ENCODE results near the gene NEURL2. TPM values are rescaled to one million over a fixed set of nuclear protein-coding genes. Genes with fewer than 3 reads are reported as not detected.
A peak's percentile ranks its signal among the peaks of the same experiment; 100 is the strongest.

The NEURL2 gene, protein sequence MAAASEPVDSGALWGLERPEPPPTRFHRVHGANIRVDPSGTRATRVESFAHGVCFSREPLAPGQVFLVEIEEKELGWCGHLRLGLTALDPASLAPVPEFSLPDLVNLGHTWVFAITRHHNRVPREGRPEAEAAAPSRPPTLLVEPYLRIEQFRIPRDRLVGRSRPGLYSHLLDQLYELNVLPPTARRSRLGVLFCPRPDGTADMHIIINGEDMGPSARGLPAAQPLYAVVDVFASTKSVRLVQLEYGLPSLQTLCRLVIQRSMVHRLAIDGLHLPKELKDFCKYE
- polyA plus RNA-seq, result 15.6 TPM
- long read RNA-seq, donor 1, partial matches to known transcripts, result 0 of 3 reads
- long read RNA-seq, donor 1, other reads (novel, unspliced or antisense), result 0 of 3 reads
- long read RNA-seq, donor 2, transcript NEURL2-201 (2 exons, 1,278 nt), result major isoform, 12 of 1,727 reads
- long read RNA-seq, donor 2, partial matches to known transcripts, result 1,396 of 1,727 reads
- long read RNA-seq, donor 2, other reads (novel, unspliced or antisense), result 319 of 1,727 reads
- long read RNA-seq, donor 3, transcript NEURL2-201 (2 exons, 1,278 nt), result major isoform, 9 of 1,842 reads
- long read RNA-seq, donor 3, partial matches to known transcripts, result 1,740 of 1,842 reads
- long read RNA-seq, donor 3, other reads (novel, unspliced or antisense), result 92 of 1,842 reads
- long read RNA-seq, donor 4, result 0 reads
- long read RNA-seq, donor 5, partial matches to known transcripts, result 0 of 2 reads
- long read RNA-seq, donor 5, other reads (novel, unspliced or antisense), result 0 of 2 reads
- long read RNA-seq, donor 6, partial matches to known transcripts, result 853 of 1,136 reads
- long read RNA-seq, donor 6, other reads (novel, unspliced or antisense), result 280 of 1,136 reads
- long read RNA-seq, donor 7, partial matches to known transcripts, result 74 of 76 reads
- long read RNA-seq, donor 7, other reads (novel, unspliced or antisense), result 0 of 76 reads
- long read RNA-seq, donor 8, transcript NEURL2-201 (2 exons, 1,278 nt), result major isoform, 15 of 15 reads
- long read RNA-seq, donor 8, partial matches to known transcripts, result 0 of 15 reads
- long read RNA-seq, donor 8, other reads (novel, unspliced or antisense), result 0 of 15 reads
- long read RNA-seq, donor 9, transcript NEURL2-201 (2 exons, 1,278 nt), result major isoform, 9 of 10 reads
- long read RNA-seq, donor 9, partial matches to known transcripts, result 0 of 10 reads
- long read RNA-seq, donor 9, other reads (novel, unspliced or antisense), result 0 of 10 reads
- long read RNA-seq, donor 10, transcript NEURL2-201 (2 exons, 1,278 nt), result major isoform, 13 of 14 reads
- long read RNA-seq, donor 10, partial matches to known transcripts, result 0 of 14 reads
- long read RNA-seq, donor 10, other reads (novel, unspliced or antisense), result 0 of 14 reads
- long read RNA-seq, donor 11, transcript NEURL2-201 (2 exons, 1,278 nt), result major isoform, 6 of 872 reads
- long read RNA-seq, donor 11, partial matches to known transcripts, result 661 of 872 reads
- long read RNA-seq, donor 11, other reads (novel, unspliced or antisense), result 205 of 872 reads

GRCh38 chr20:45890985-45891983 is at the start of gene NEURL2, which contains the start of gene CTSA:
Gene NEURL2 (minus strand): TSS chr20:45891208. CDS start chr20:45890991, 217 bp downstream.
Gene CTSA (plus strand): TSS chr20:45891335. CDS start chr20:45891569, 234 bp downstream.
- Histone ChIP-seq H3K4me1 (ENCODE audit: control insufficient read depth, insufficient read depth, low read length) (peaks cover 18% of the 10 kb centered on the region), H3K36me3 (ENCODE audit: control insufficient read depth, insufficient read depth, low read length) (peaks cover 60% of the 10 kb centered on the region), H3K27me3 (ENCODE audit: control insufficient read depth, insufficient read depth, low read length) (no peaks in the 10 kb centered on the region), H3K9me3 (ENCODE audit: control insufficient read depth, low read depth, low read length) (no peaks in the 10 kb centered on the region), H3K4me3 (ENCODE audit: low read length) (peak within 1 kb of the TSS; percentile 92), H3K27ac (ENCODE audit: low read length) (peak within 1 kb of the TSS; percentile 96)
- DNase-seq, result peak; percentile 95 to 97
- no CpG with 5 or more reads among the region's 78 CpGs for WGBS (ENCODE audit: insufficient coverage, low lambda C conversion rate)

DNA sequence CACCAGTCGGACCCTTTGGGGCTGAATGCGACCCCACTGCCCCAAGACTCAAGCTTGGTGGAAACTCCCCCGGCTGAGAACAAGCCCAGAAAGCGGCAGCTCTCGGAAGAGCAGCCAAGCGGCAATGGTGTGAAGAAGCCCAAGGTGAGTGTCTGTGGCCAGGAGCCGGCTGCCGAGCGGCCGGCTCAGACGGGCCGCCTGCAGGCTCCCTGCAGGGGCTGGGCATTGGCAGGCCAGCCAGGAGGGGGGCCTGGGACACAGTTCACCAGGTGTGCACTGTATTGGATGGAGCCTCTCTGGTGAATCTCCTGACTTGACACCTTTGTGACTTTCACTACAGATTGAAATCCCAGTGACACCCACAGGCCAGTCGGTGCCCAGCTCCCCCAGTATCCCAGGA is 49.5 kb upstream of the NEURL2 start:
- no peaks in the 10 kb centered on the region for H3K9me3 ChIP-seq (ENCODE audit: control insufficient read depth, low read depth, low read length)
- peaks cover 76% of the 10 kb centered on the region for H3K36me3 ChIP-seq (ENCODE audit: control insufficient read depth, insufficient read depth, low read length)
- H3K27ac ChIP-seq (ENCODE audit: low read length), result no peak overlapping the region
- no peak overlapping the region for H3K4me3 ChIP-seq (ENCODE audit: low read length)
- H3K27me3 ChIP-seq (ENCODE audit: control insufficient read depth, insufficient read depth, low read length), result no peaks in the 10 kb centered on the region
- DNase-seq, result no peak
- no peaks in the 10 kb centered on the region for H3K4me1 ChIP-seq (ENCODE audit: control insufficient read depth, insufficient read depth, low read length)
- WGBS (ENCODE audit: insufficient coverage, low lambda C conversion rate), result no CpG with 5 or more reads among the region's 13 CpGs

GRCh38 chr20:45940053-45940452 is 49.0 kb upstream of the NEURL2 start:
- Histone ChIP-seq H3K4me3 (ENCODE audit: low read length) (no peak overlapping the region), H3K27ac (ENCODE audit: low read length) (no peak overlapping the region), H3K36me3 (ENCODE audit: control insufficient read depth, insufficient read depth, low read length) (peaks cover 72% of the 10 kb centered on the region), H3K27me3 (ENCODE audit: control insufficient read depth, insufficient read depth, low read length) (no peaks in the 10 kb centered on the region), H3K4me1 (ENCODE audit: control insufficient read depth, insufficient read depth, low read length) (no peaks in the 10 kb centered on the region), H3K9me3 (ENCODE audit: control insufficient read depth, low read depth, low read length) (no peaks in the 10 kb centered on the region)
- no peak for DNase-seq
- no CpG with 5 or more reads among the region's 3 CpGs for WGBS (ENCODE audit: insufficient coverage, low lambda C conversion rate)

- peaks cover 61% of the 10 kb centered on the region for H3K36me3 ChIP-seq (ENCODE audit: control insufficient read depth, insufficient read depth, low read length)
- H3K4me1 ChIP-seq (ENCODE audit: control insufficient read depth, insufficient read depth, low read length), result no peaks in the 10 kb centered on the region
- no peak overlapping the region for H3K4me3 ChIP-seq (ENCODE audit: low read length)
- H3K27ac ChIP-seq (ENCODE audit: low read length), result no peak overlapping the region
- no peak for DNase-seq
- no peaks in the 10 kb centered on the region for H3K27me3 ChIP-seq (ENCODE audit: control insufficient read depth, insufficient read depth, low read length)
- H3K9me3 ChIP-seq (ENCODE audit: control insufficient read depth, low read depth, low read length), result no peaks in the 10 kb centered on the region
- no CpG with 5 or more reads among the region's 13 CpGs for WGBS (ENCODE audit: insufficient coverage, low lambda C conversion rate)
Measured at GRCh38 chr20:45938727-45939438, 47.9 kb upstream of the NEURL2 start.

DNA sequence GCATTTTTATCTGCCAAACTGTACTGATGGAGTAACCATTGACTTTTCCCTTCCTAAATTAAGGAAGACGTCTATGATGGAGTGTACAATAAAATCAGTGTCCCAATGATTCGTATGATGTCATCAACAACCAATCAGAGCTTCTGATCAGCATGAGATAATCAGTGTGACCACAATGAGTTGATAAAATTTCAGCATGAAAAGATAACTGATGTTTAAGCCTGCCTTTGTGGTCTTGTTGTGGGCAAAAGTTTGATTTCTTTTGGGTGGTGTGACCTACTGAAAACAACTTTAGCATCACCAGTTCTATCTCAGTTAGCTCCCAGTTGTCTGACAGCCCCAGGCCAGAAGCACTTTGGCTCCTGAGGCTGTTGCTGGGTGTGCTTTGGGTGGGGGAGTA is 46.8 kb upstream of the NEURL2 start:
- Histone ChIP-seq H3K27ac (ENCODE audit: low read length) (no peak overlapping the region), H3K4me1 (ENCODE audit: control insufficient read depth, insufficient read depth, low read length) (peaks cover 7% of the 10 kb centered on the region), H3K36me3 (ENCODE audit: control insufficient read depth, insufficient read depth, low read length) (peaks cover 50% of the 10 kb centered on the region), H3K27me3 (ENCODE audit: control insufficient read depth, insufficient read depth, low read length) (no peaks in the 10 kb centered on the region), H3K9me3 (ENCODE audit: control insufficient read depth, low read depth, low read length) (no peaks in the 10 kb centered on the region), H3K4me3 (ENCODE audit: low read length) (no peak overlapping the region)
- no CpG with 5 or more reads among the region's 2 CpGs for WGBS (ENCODE audit: insufficient coverage, low lambda C conversion rate)
- no peak for DNase-seq

- H3K36me3 ChIP-seq (ENCODE audit: control insufficient read depth, insufficient read depth, low read length), result peaks cover 34% of the 10 kb centered on the region
- peak overlapping the region; percentile 84 for H3K27ac ChIP-seq (ENCODE audit: low read length)
- no peaks in the 10 kb centered on the region for H3K27me3 ChIP-seq (ENCODE audit: control insufficient read depth, insufficient read depth, low read length)
- WGBS (ENCODE audit: insufficient coverage, low lambda C conversion rate), result 0% methylated on average over 2 of the region's 21 CpGs
- H3K4me3 ChIP-seq (ENCODE audit: low read length), result peak overlapping the region; percentile 87
- peaks cover 11% of the 10 kb centered on the region for H3K4me1 ChIP-seq (ENCODE audit: control insufficient read depth, insufficient read depth, low read length)
- no peaks in the 10 kb centered on the region for H3K9me3 ChIP-seq (ENCODE audit: control insufficient read depth, low read depth, low read length)
- DNase-seq, result no peak
Measured at GRCh38 chr20:45935416-45936046, 44.5 kb upstream of the NEURL2 start.

- peak within 1 kb of the TSS; percentile 100 for H3K4me3 ChIP-seq (ENCODE audit: low read length)
- H3K9me3 ChIP-seq (ENCODE audit: control insufficient read depth, low read depth, low read length), result no peaks in the 10 kb centered on the region
- no peaks in the 10 kb centered on the region for H3K27me3 ChIP-seq (ENCODE audit: control insufficient read depth, insufficient read depth, low read length)
- peaks cover 26% of the 10 kb centered on the region for H3K36me3 ChIP-seq (ENCODE audit: control insufficient read depth, insufficient read depth, low read length)
- H3K27ac ChIP-seq (ENCODE audit: low read length), result peak within 1 kb of the TSS; percentile 100
- no CpG with 5 or more reads among the region's 102 CpGs for WGBS (ENCODE audit: insufficient coverage, low lambda C conversion rate)
- H3K4me1 ChIP-seq (ENCODE audit: control insufficient read depth, insufficient read depth, low read length), result peaks cover 11% of the 10 kb centered on the region
- peak; percentile 98 for DNase-seq
Measured at GRCh38 chr20:45934586-45935415, 43.8 kb upstream of the NEURL2 start, which contains the start of gene PCIF1. Gene PCIF1 (plus strand): TSS chr20:45934683. CDS start chr20:45939000, 4,317 bp downstream.

Data from large intestine (tissue), 12 donors.